ENCODE data around the gene RHOT2.

Gene RHOT2

GRCh38 chr16:709566-710499 lies 41.9 kb downstream of the RHOT2 start:
- no peak overlapping the region for H3K9ac ChIP-seq
- no peak overlapping the region for H3K27ac ChIP-seq
- peaks cover 6% of the 10 kb centered on the region for H3K27me3 ChIP-seq (ENCODE audit: control insufficient read depth, insufficient read depth, low read length)

GRCh38 chr16:710500-711075 lies 42.7 kb downstream of the RHOT2 start:
- Histone ChIP-seq H2AFZ (no peak overlapping the region), H3K4me1 (peaks cover 5% of the 10 kb centered on the region), H3K9me3 (ENCODE audit: control insufficient read depth, low read length) (no peaks in the 10 kb centered on the region), H3K4me3 (ENCODE audit: low read depth, low read length) (no peak overlapping the region), H3K36me3 (ENCODE audit: control insufficient read depth, insufficient read depth, low read length) (no peaks in the 10 kb centered on the region), H3K79me2 (no peaks in the 10 kb centered on the region), H3K27ac (no peak overlapping the region), H3K9ac (no peak overlapping the region), H3K4me2 (ENCODE audit: low read length) (no peak overlapping the region), H3K27me3 (ENCODE audit: control insufficient read depth, insufficient read depth, low read length) (peaks cover 3% of the 10 kb centered on the region)
- TF ChIP-seq CTCF (IDR thresholded peaks at IDR 0.05), result no peak

More at GRCh38 chr16:709566-710499, 41.9 kb downstream of the RHOT2 start:
- Histone ChIP-seq H3K4me2 (ENCODE audit: low read length) (no peak overlapping the region), H3K36me3 (ENCODE audit: control insufficient read depth, insufficient read depth, low read length) (no peaks in the 10 kb centered on the region), H3K9me3 (ENCODE audit: control insufficient read depth, low read length) (no peaks in the 10 kb centered on the region), H3K4me1 (peaks cover 5% of the 10 kb centered on the region), H3K4me3 (ENCODE audit: low read depth, low read length) (no peak overlapping the region), H2AFZ (no peak overlapping the region), H3K79me2 (no peaks in the 10 kb centered on the region)
- no peak for TF ChIP-seq CTCF (IDR thresholded peaks at IDR 0.05)

GRCh38 chr16:711084-711483 lies 43.2 kb downstream of the RHOT2 start:
- H3K36me3 ChIP-seq (ENCODE audit: control insufficient read depth, insufficient read depth, low read length), result no peaks in the 10 kb centered on the region
- H3K79me2 ChIP-seq, result no peaks in the 10 kb centered on the region
- peaks cover 3% of the 10 kb centered on the region for H3K27me3 ChIP-seq (ENCODE audit: control insufficient read depth, insufficient read depth, low read length)
- TF ChIP-seq CTCF (IDR thresholded peaks at IDR 0.05), result no peak
- H3K4me3 ChIP-seq (ENCODE audit: low read depth, low read length), result no peak overlapping the region
- H2AFZ ChIP-seq, result no peak overlapping the region
- H3K4me1 ChIP-seq, result peaks cover 5% of the 10 kb centered on the region
- H3K9ac ChIP-seq, result no peak overlapping the region
- no peak overlapping the region for H3K4me2 ChIP-seq (ENCODE audit: low read length)
- H3K9me3 ChIP-seq (ENCODE audit: control insufficient read depth, low read length), result no peaks in the 10 kb centered on the region
- no peak overlapping the region for H3K27ac ChIP-seq

GRCh38 chr16:711548-712320 lies 43.8 kb downstream of the RHOT2 start:
- TF ChIP-seq CTCF (IDR thresholded peaks at IDR 0.05), result peak; percentile 96
- Histone ChIP-seq H3K36me3 (ENCODE audit: control insufficient read depth, insufficient read depth, low read length) (no peaks in the 10 kb centered on the region), H2AFZ (no peak overlapping the region), H3K4me2 (ENCODE audit: low read length) (no peak overlapping the region), H3K27ac (no peak overlapping the region), H3K79me2 (no peaks in the 10 kb centered on the region), H3K9ac (no peak overlapping the region), H3K9me3 (ENCODE audit: control insufficient read depth, low read length) (no peaks in the 10 kb centered on the region), H3K4me3 (ENCODE audit: low read depth, low read length) (no peak overlapping the region), H3K4me1 (peaks cover 10% of the 10 kb centered on the region), H3K27me3 (ENCODE audit: control insufficient read depth, insufficient read depth, low read length) (peaks cover 3% of the 10 kb centered on the region)

Measured in parathyroid adenoma (tissue), 2 donors.